IPS-20b (cell line): ENCODE data around the gene GNL3.
A peak's percentile ranks its signal among the peaks of the same experiment; 100 is the strongest.
"Not testable (repeated sequence)": the region's sequence is repeated elsewhere in the genome, so short reads cannot be mapped to it uniquely, and the experiment has no call there.

Source experiments
- H3K27ac ChIP-seq: one replicate; pipeline ENCODE4 v1.5.1; 2013; ENCODE audit warnings: low read length
- H3K27me3 ChIP-seq: 2 replicates; pipeline ENCODE4 v1.6.1; 2013; ENCODE audit warnings: mild to moderate bottlenecking, low read length, inconsistent platforms; ENCODE audit not compliant: insufficient read depth
- H3K36me3 ChIP-seq: 2 replicates; pipeline ENCODE4 v1.6.1; 2013; ENCODE audit warnings: low read depth, mild to moderate bottlenecking, inconsistent platforms, low read length, moderate library complexity; ENCODE audit not compliant: insufficient read depth
- H3K4me1 ChIP-seq: 2 replicates; pipeline ENCODE4 v1.6.1; 2013; ENCODE audit warnings: mild to moderate bottlenecking, control low read depth, inconsistent platforms, low read length, moderate library complexity; ENCODE audit not compliant: insufficient read depth
- H3K4me3 ChIP-seq: 2 replicates; pipeline ENCODE4 v1.5.1; 2013; ENCODE audit warnings: mild to moderate bottlenecking, low read length, inconsistent platforms
- H3K9ac ChIP-seq: 2 replicates; pipeline ENCODE4 v1.6.1; 2013; ENCODE audit warnings: low read depth, mild to moderate bottlenecking, inconsistent platforms, low read length, moderate library complexity
- H3K9me3 ChIP-seq: 2 replicates; pipeline ENCODE4 v1.6.1; 2013; ENCODE audit warnings: mild to moderate bottlenecking, low read depth, low read length, inconsistent platforms; ENCODE audit not compliant: insufficient read depth

The GNL3 gene

GRCh38 chr3:52676201-52676600 lies 9.6 kb upstream of the GNL3 start:
- H3K27ac ChIP-seq, H3K9me3 ChIP-seq, H3K9ac ChIP-seq, H3K27me3 ChIP-seq, H3K4me3 ChIP-seq, H3K4me1 ChIP-seq: not testable (repeated sequence)
- peaks cover 79% of the 10 kb centered on the region for H3K36me3 ChIP-seq

GRCh38 chr3:52678265-52679198 lies 7.3 kb upstream of the GNL3 start:
- Histone ChIP-seq H3K36me3 (peaks cover 65% of the 10 kb centered on the region), H3K4me3 (no peak overlapping the region), H3K27ac (no peak overlapping the region), H3K4me1 (no peaks in the 10 kb centered on the region), H3K9me3 (no peaks in the 10 kb centered on the region), H3K27me3 (no peaks in the 10 kb centered on the region), H3K9ac (no peak overlapping the region)

- H3K36me3 ChIP-seq: peaks cover 63% of the 10 kb centered on the region
- no peaks in the 10 kb centered on the region for H3K4me1 ChIP-seq
- no peaks in the 10 kb centered on the region for H3K9me3 ChIP-seq
- H3K9ac ChIP-seq: no peak overlapping the region
- no peak overlapping the region for H3K4me3 ChIP-seq
- no peak overlapping the region for H3K27ac ChIP-seq
- H3K27me3 ChIP-seq: no peaks in the 10 kb centered on the region
These were observed 6.7 kb upstream of the GNL3 start for GRCh38 chr3:52679199-52679538.

- Histone ChIP-seq H3K4me1 (peaks cover 3% of the 10 kb centered on the region; the same call in 1 of the 2 replicates), H3K4me3 (no peak overlapping the region), H3K9ac (no peak overlapping the region), H3K9me3 (no peaks in the 10 kb centered on the region), H3K36me3 (peaks cover 61% of the 10 kb centered on the region), H3K27ac (no peak overlapping the region), H3K27me3 (no peaks in the 10 kb centered on the region)
These were observed 6.0 kb upstream of the GNL3 start for GRCh38 chr3:52679811-52680210.

- Histone ChIP-seq H3K27ac (no peak overlapping the region), H3K27me3 (no peaks in the 10 kb centered on the region), H3K9ac (no peak overlapping the region), H3K9me3 (no peaks in the 10 kb centered on the region), H3K4me3 (no peak overlapping the region), H3K36me3 (peaks cover 50% of the 10 kb centered on the region), H3K4me1 (peaks cover 3% of the 10 kb centered on the region; the same call in 1 of the 2 replicates)
These were observed 4.2 kb upstream of the GNL3 start for GRCh38 chr3:52681596-52681995.

- Histone ChIP-seq H3K27ac (no peak overlapping the region), H3K4me3 (no peak overlapping the region), H3K27me3 (no peaks in the 10 kb centered on the region), H3K9me3 (no peaks in the 10 kb centered on the region), H3K9ac (no peak overlapping the region), H3K36me3 (peaks cover 50% of the 10 kb centered on the region), H3K4me1 (peaks cover 5% of the 10 kb centered on the region; the same call in 1 of the 2 replicates)
These were observed 3.8 kb upstream of the GNL3 start for GRCh38 chr3:52682016-52682415.

GRCh38 chr3:52683611-52684010 lies 2.2 kb upstream of the GNL3 start:
- Histone ChIP-seq H3K4me1 (peaks cover 9% of the 10 kb centered on the region; the same call in 1 of the 2 replicates), H3K27me3 (no peaks in the 10 kb centered on the region), H3K27ac (no peak overlapping the region), H3K4me3 (no peak overlapping the region), H3K36me3 (peaks cover 52% of the 10 kb centered on the region), H3K9me3 (no peaks in the 10 kb centered on the region), H3K9ac (no peak overlapping the region)

GRCh38 chr3:52684184-52684583 lies 1.6 kb upstream of the GNL3 start:
- Histone ChIP-seq H3K27ac (no peak overlapping the region), H3K9ac (peak overlapping the region; percentile 89; the same call in 1 of the 2 replicates)

GRCh38 chr3:52685285-52685708 lies 535 bp upstream of the GNL3 start:
- peak overlapping the region; percentile 99; the same call in 1 of the 2 replicates for H3K9ac ChIP-seq

More at GRCh38 chr3:52684184-52684583, 1.6 kb upstream of the GNL3 start:
- H3K36me3 ChIP-seq: peaks cover 52% of the 10 kb centered on the region
- no peaks in the 10 kb centered on the region for H3K9me3 ChIP-seq
- H3K4me3 ChIP-seq: peak overlapping the region; percentile 93
- H3K27me3 ChIP-seq: no peaks in the 10 kb centered on the region
- peaks cover 9% of the 10 kb centered on the region for H3K4me1 ChIP-seq

GRCh38 chr3:52688266-52688665 lies 2.4 kb downstream of the GNL3 start:
- H3K9ac ChIP-seq: peak overlapping the region; percentile 99; the same call in 1 of the 2 replicates
- peaks cover 9% of the 10 kb centered on the region for H3K4me1 ChIP-seq
- H3K27ac ChIP-seq: no peak overlapping the region
- H3K4me3 ChIP-seq: no peak overlapping the region
- peaks cover 71% of the 10 kb centered on the region for H3K36me3 ChIP-seq
- no peaks in the 10 kb centered on the region for H3K27me3 ChIP-seq
- no peaks in the 10 kb centered on the region for H3K9me3 ChIP-seq

More at GRCh38 chr3:52685285-52685708, 535 bp upstream of the GNL3 start:
- H3K27ac ChIP-seq: no peak overlapping the region
- H3K4me3 ChIP-seq: peak overlapping the region; percentile 99
- H3K9me3 ChIP-seq: no peaks in the 10 kb centered on the region
- peaks cover 9% of the 10 kb centered on the region for H3K4me1 ChIP-seq
- peaks cover 53% of the 10 kb centered on the region for H3K36me3 ChIP-seq
- H3K27me3 ChIP-seq: no peaks in the 10 kb centered on the region

- Histone ChIP-seq H3K4me1 (peaks cover 9% of the 10 kb centered on the region), H3K9me3 (no peaks in the 10 kb centered on the region), H3K27ac (no peak overlapping the region), H3K9ac (no peak overlapping the region), H3K36me3 (peaks cover 80% of the 10 kb centered on the region), H3K4me3 (no peak overlapping the region), H3K27me3 (no peaks in the 10 kb centered on the region)
These were observed 3.3 kb downstream of the GNL3 start for GRCh38 chr3:52689151-52689550.

- no peak overlapping the region for H3K27ac ChIP-seq
- no peak overlapping the region for H3K4me3 ChIP-seq
- H3K9me3 ChIP-seq: no peaks in the 10 kb centered on the region
- no peak overlapping the region for H3K9ac ChIP-seq
- H3K27me3 ChIP-seq: no peaks in the 10 kb centered on the region
- peaks cover 6% of the 10 kb centered on the region for H3K4me1 ChIP-seq
- H3K36me3 ChIP-seq: peaks cover 94% of the 10 kb centered on the region
These were observed 4.7 kb downstream of the GNL3 start for GRCh38 chr3:52690560-52690959.
